Stimulated activated naive B cell treated with anti-CD40 and anti-IgM and Interleukin-4, amounts not matched to agents 10 μg/mL and 1 μg/mL and 100 μg/mL, for 72 hours (primary cell): ENCODE data around the gene SERPINA5.

ENCODE experiments used
- ATAC-seq, 2 donors: fragments of 150-1000 bp; cut with Tn5 transposase; replicated peaks; 2 replicates each; pipeline ENCODE4 v1.10.0; 2021; ENCODE audit warnings: moderate library complexity in 1 of 2
- DNase-seq: peaks from one replicate; pipeline ENCODE4 v3.0.0; 2021
- H3K27ac Mint-ChIP-seq: one replicate; pipeline ENCODE4 v1.8.0; 2022; ENCODE audit warnings: mild to moderate bottlenecking, mixed read lengths
- H3K27me3 Mint-ChIP-seq, 2 donors: one replicate each; pipeline ENCODE4 v1.8.0; 2022; ENCODE audit warnings: mixed read lengths in 2 of 2
- H3K36me3 Mint-ChIP-seq, 2 donors: one replicate each; pipeline ENCODE4 v1.8.0; 2022; ENCODE audit warnings: mixed read lengths in 2 of 2, mild to moderate bottlenecking in 1 of 2
- H3K4me1 Mint-ChIP-seq, 2 donors: one replicate each; pipeline ENCODE4 v1.8.0; 2022; ENCODE audit warnings: mixed read lengths in 2 of 2, mild to moderate bottlenecking in 1 of 2
- H3K4me3 Mint-ChIP-seq, 2 donors: one replicate each; pipeline ENCODE4 v1.8.0; 2022; ENCODE audit warnings: mild to moderate bottlenecking in 2 of 2, mixed read lengths in 2 of 2, moderate library complexity in 1 of 2
- H3K9me3 Mint-ChIP-seq, 2 donors: one replicate each; pipeline ENCODE4 v1.8.0; 2022; ENCODE audit warnings: mixed read lengths in 2 of 2, mild to moderate bottlenecking in 1 of 2

SERPINA5 gene

GRCh38 chr14:94561656-94562010 is 19.6 kb upstream of the SERPINA5 start:
- no peaks in the 10 kb centered on the region for H3K36me3 Mint-ChIP-seq
- H3K4me1 Mint-ChIP-seq = no peaks in the 10 kb centered on the region
- no peak for DNase-seq
- ATAC-seq = no peak
- no peak overlapping the region for H3K4me3 Mint-ChIP-seq
- H3K27ac Mint-ChIP-seq = no peak overlapping the region
- H3K27me3 Mint-ChIP-seq = peaks cover 6 to 21% of the 10 kb centered on the region in 2 donors
- H3K9me3 Mint-ChIP-seq = peaks cover 3 to 13% of the 10 kb centered on the region in 2 donors

- DNase-seq = no peak
- no peaks in the 10 kb centered on the region for H3K4me1 Mint-ChIP-seq
- no peak overlapping the region for H3K27ac Mint-ChIP-seq
- H3K27me3 Mint-ChIP-seq = peaks cover 6 to 21% of the 10 kb centered on the region in 2 donors
- peaks cover 3 to 13% of the 10 kb centered on the region in 2 donors for H3K9me3 Mint-ChIP-seq
- no peaks in the 10 kb centered on the region for H3K36me3 Mint-ChIP-seq
- ATAC-seq = no peak
- H3K4me3 Mint-ChIP-seq = no peak overlapping the region
These were observed 19.2 kb upstream of the SERPINA5 start for GRCh38 chr14:94562022-94562421.

- Mint-ChIP-seq H3K27me3 (peaks cover 6 to 21% of the 10 kb centered on the region in 2 donors), H3K9me3 (peaks cover 3 to 13% of the 10 kb centered on the region in 2 donors), H3K4me1 (no peaks in the 10 kb centered on the region), H3K27ac (no peak overlapping the region), H3K4me3 (no peak overlapping the region), H3K36me3 (no peaks in the 10 kb centered on the region)
- DNase-seq (no peak), ATAC-seq (no peak)
These were observed 18.0 kb upstream of the SERPINA5 start for GRCh38 chr14:94562941-94563883.

- Mint-ChIP-seq H3K4me3 (no peak overlapping the region), H3K27ac (no peak overlapping the region), H3K27me3 (peaks cover 3 to 17% of the 10 kb centered on the region in 2 donors), H3K36me3 (no peaks in the 10 kb centered on the region), H3K4me1 (no peaks in the 10 kb centered on the region), H3K9me3 (peaks cover 3 to 13% of the 10 kb centered on the region in 2 donors)
- ATAC-seq = no peak
- no peak for DNase-seq
These were observed 16.8 kb upstream of the SERPINA5 start for GRCh38 chr14:94564381-94564780.

- Mint-ChIP-seq H3K4me1 (no peaks in the 10 kb centered on the region), H3K9me3 (peaks cover 3 to 13% of the 10 kb centered on the region in 2 donors), H3K36me3 (no peaks in the 10 kb centered on the region), H3K27me3 (peaks cover 0 to 6% of the 10 kb centered on the region in 2 donors), H3K4me3 (no peak overlapping the region), H3K27ac (no peak overlapping the region)
- ATAC-seq (no peak), DNase-seq (no peak)
These were observed 13.0 kb upstream of the SERPINA5 start for GRCh38 chr14:94568186-94568585.

GRCh38 chr14:94569381-94570001 is 11.7 kb upstream of the SERPINA5 start:
- DNase-seq = no peak
- Mint-ChIP-seq H3K4me3 (no peak overlapping the region), H3K36me3 (no peaks in the 10 kb centered on the region)

GRCh38 chr14:94570002-94570400 is 11.2 kb upstream of the SERPINA5 start:
- no peak overlapping the region for H3K4me3 Mint-ChIP-seq
- DNase-seq = no peak
- no peak for ATAC-seq
- H3K4me1 Mint-ChIP-seq = no peaks in the 10 kb centered on the region
- H3K27ac Mint-ChIP-seq = no peak overlapping the region
- peaks cover 0 to 3% of the 10 kb centered on the region in 2 donors for H3K27me3 Mint-ChIP-seq
- no peaks in the 10 kb centered on the region for H3K36me3 Mint-ChIP-seq
- H3K9me3 Mint-ChIP-seq = peaks cover under 1 to 6% of the 10 kb centered on the region in 2 donors

More at GRCh38 chr14:94569381-94570001, 11.7 kb upstream of the SERPINA5 start:
- H3K27ac Mint-ChIP-seq = no peak overlapping the region
- H3K27me3 Mint-ChIP-seq = peaks cover 0 to 3% of the 10 kb centered on the region in 2 donors
- no peak for ATAC-seq
- no peaks in the 10 kb centered on the region for H3K4me1 Mint-ChIP-seq
- H3K9me3 Mint-ChIP-seq = peaks cover 3 to 10% of the 10 kb centered on the region in 2 donors

- Mint-ChIP-seq H3K9me3 (peaks cover 0 to 6% of the 10 kb centered on the region in 2 donors), H3K27ac (no peak overlapping the region)
- DNase-seq = no peak
These were observed 10.8 kb upstream of the SERPINA5 start for GRCh38 chr14:94570440-94570839.

GRCh38 chr14:94571395-94571794 is 9.8 kb upstream of the SERPINA5 start:
- Mint-ChIP-seq H3K9me3 (peaks cover 0 to 2% of the 10 kb centered on the region in 2 donors), H3K4me1 (no peaks in the 10 kb centered on the region), H3K4me3 (no peak overlapping the region), H3K36me3 (no peaks in the 10 kb centered on the region), H3K27me3 (peaks cover 0 to 2% of the 10 kb centered on the region in 2 donors), H3K27ac (no peak overlapping the region)
- ATAC-seq (no peak), DNase-seq (no peak)

More at GRCh38 chr14:94570440-94570839, 10.8 kb upstream of the SERPINA5 start:
- ATAC-seq = no peak
- Mint-ChIP-seq H3K36me3 (no peaks in the 10 kb centered on the region), H3K27me3 (peaks cover 0 to 3% of the 10 kb centered on the region in 2 donors), H3K4me1 (no peaks in the 10 kb centered on the region), H3K4me3 (no peak overlapping the region)

GRCh38 chr14:94571950-94572349 is 9.3 kb upstream of the SERPINA5 start:
- no peak for DNase-seq
- no peaks in the 10 kb centered on the region for H3K36me3 Mint-ChIP-seq
- H3K27ac Mint-ChIP-seq = no peak overlapping the region
- no peaks in the 10 kb centered on the region for H3K9me3 Mint-ChIP-seq
- ATAC-seq = no peak
- H3K4me1 Mint-ChIP-seq = no peaks in the 10 kb centered on the region
- no peak overlapping the region for H3K4me3 Mint-ChIP-seq
- no peaks in the 10 kb centered on the region for H3K27me3 Mint-ChIP-seq

- H3K27me3 Mint-ChIP-seq = no peaks in the 10 kb centered on the region
- DNase-seq = no peak
- H3K27ac Mint-ChIP-seq = no peak overlapping the region
- H3K36me3 Mint-ChIP-seq = no peaks in the 10 kb centered on the region
- no peaks in the 10 kb centered on the region for H3K9me3 Mint-ChIP-seq
- no peak overlapping the region for H3K4me3 Mint-ChIP-seq
- no peaks in the 10 kb centered on the region for H3K4me1 Mint-ChIP-seq
- ATAC-seq = no peak
These were observed 8.5 kb upstream of the SERPINA5 start for GRCh38 chr14:94572637-94573303.

GRCh38 chr14:94573475-94574277 is 7.5 kb upstream of the SERPINA5 start:
- H3K4me1 Mint-ChIP-seq = no peaks in the 10 kb centered on the region
- no peaks in the 10 kb centered on the region for H3K9me3 Mint-ChIP-seq
- no peak overlapping the region for H3K4me3 Mint-ChIP-seq
- DNase-seq (no peak), ATAC-seq (no peak)
- no peak overlapping the region for H3K27ac Mint-ChIP-seq
- no peaks in the 10 kb centered on the region for H3K36me3 Mint-ChIP-seq
- H3K27me3 Mint-ChIP-seq = no peaks in the 10 kb centered on the region

GRCh38 chr14:94574336-94574735 is 6.9 kb upstream of the SERPINA5 start:
- Mint-ChIP-seq H3K4me1 (no peaks in the 10 kb centered on the region), H3K9me3 (peaks cover 0 to under 1% of the 10 kb centered on the region in 2 donors), H3K36me3 (no peaks in the 10 kb centered on the region), H3K4me3 (no peak overlapping the region), H3K27me3 (no peaks in the 10 kb centered on the region), H3K27ac (no peak overlapping the region)
- DNase-seq = no peak
- ATAC-seq = no peak
